Measurements from ENCODE around the gene CRACR2B.
A peak's percentile ranks its signal among the peaks of the same experiment; 100 is the strongest.

CRACR2B gene

GRCh38 chr11:838441-839279, 10.9 kb downstream of the CRACR2B start (continued):
- no peak for TF ChIP-seq KLF16 (tag by site-specific recombination; IDR thresholded peaks at IDR 0.05)
- no peak for TF ChIP-seq GLIS1 (tag by site-specific recombination; IDR thresholded peaks at IDR 0.05)
- TF ChIP-seq SCRT2 (tag by site-specific recombination; IDR thresholded peaks at IDR 0.05) = peak; percentile 92
- no peak for TF ChIP-seq ZNF777 (tag by site-specific recombination; IDR thresholded peaks at IDR 0.05; ENCODE audit: borderline replicate concordance)
- TF ChIP-seq MYNN (tag by site-specific recombination; IDR thresholded peaks at IDR 0.05; ENCODE audit: borderline replicate concordance) = no peak
- 0 out of 2 replicates have a peak, but pooled peaks have one; percentile 17 for TF ChIP-seq ZSCAN30 (tag by site-specific recombination; IDR thresholded peaks at IDR 0.05)
- TF ChIP-seq ZNF664 (tag by site-specific recombination; IDR thresholded peaks at IDR 0.05) = peak; percentile 49; the same call in 1 of the 2 replicates
- no peak for TF ChIP-seq PRDM10 (tag by site-specific recombination; IDR thresholded peaks at IDR 0.05)
- no peak for TF ChIP-seq ZNF792 (tag by site-specific recombination; IDR thresholded peaks at IDR 0.05)
- TF ChIP-seq ZNF335 (tag by site-specific recombination; conservative IDR thresholded peaks at IDR 0.05) = no peak
- no peak for TF ChIP-seq GFI1B (tag by site-specific recombination; IDR thresholded peaks at IDR 0.05)
- no peak for TF ChIP-seq ZNF513 (tag by site-specific recombination; IDR thresholded peaks at IDR 0.05)
- TF ChIP-seq ZNF473 (tag by site-specific recombination; IDR thresholded peaks at IDR 0.05) = no peak
- TF ChIP-seq CTCF (tag by site-specific recombination; IDR thresholded peaks at IDR 0.05) = peak; percentile 65
- peak; percentile 14; the same call in 1 of the 2 replicates for TF ChIP-seq ZNF341 (tag by site-specific recombination; IDR thresholded peaks at IDR 0.05; ENCODE audit: low read depth)
- peak; percentile 78 for TF ChIP-seq SCRT1 (tag by site-specific recombination; IDR thresholded peaks at IDR 0.05; ENCODE audit: borderline replicate concordance)
- TF ChIP-seq ZNF423 (tag by site-specific recombination; IDR thresholded peaks at IDR 0.05) = no peak
- no peak for TF ChIP-seq ZBTB49 (tag by site-specific recombination; IDR thresholded peaks at IDR 0.05; ENCODE audit: low read depth)
- TF ChIP-seq ZNF184 (tag by site-specific recombination; IDR thresholded peaks at IDR 0.05) = no peak
- peak; percentile 30; the same call in 1 of the 2 replicates for TF ChIP-seq KLF8 (tag by site-specific recombination; IDR thresholded peaks at IDR 0.05)
- no peak for TF ChIP-seq ZNF514 (tag by site-specific recombination; IDR thresholded peaks at IDR 0.05)
- TF ChIP-seq ZNF629 (tag by site-specific recombination; IDR thresholded peaks at IDR 0.05) = no peak
- no peak for TF ChIP-seq ZNF148 (tag by site-specific recombination; IDR thresholded peaks at IDR 0.05; ENCODE audit: borderline replicate concordance)
- TF ChIP-seq ZSCAN16 (tag by site-specific recombination; IDR thresholded peaks at IDR 0.05) = peak; percentile 39; the same call in 1 of the 2 replicates
- no peak for TF ChIP-seq ZNF140 (tag by site-specific recombination; IDR thresholded peaks at IDR 0.05)
- TF ChIP-seq KLF17 (tag by site-specific recombination; IDR thresholded peaks at IDR 0.05) = 0 out of 2 replicates have a peak, but pooled peaks have one; percentile 69
- no peak for TF ChIP-seq ZBTB17 (tag by site-specific recombination; IDR thresholded peaks at IDR 0.05)

Data from HEK293 (cell line).